AG04450 (cell line): ENCODE results near the gene OAS2. TPM values are rescaled to one million over a fixed set of nuclear protein-coding genes. Genes with fewer than 3 reads are reported as not detected.

ENCODE experiments used
- CTCF ChIA-PET: fragments of 300-600, 350-600 bp; formaldehyde crosslinking; extraction: SDS; loops from one replicate; lab custom pipeline; 2022; ENCODE audit warnings: antibody characterized with exemption, inconsistent platforms; lab: Charles Lee
- POLR2A ChIA-PET: fragments of 350-600 bp; formaldehyde crosslinking; extraction: SDS; loops from one replicate; lab custom pipeline; 2021; ENCODE audit warnings: antibody characterized with exemption, inconsistent platforms; lab: Yijun Ruan, JAX
- DNase-seq: peaks from one replicate; pipeline ENCODE4 v3.0.0-alpha.2; 2011; ENCODE audit warnings: low read depth, low spot score
- H3K27ac ChIP-seq: one replicate; pipeline ENCODE4 v1.5.1; 2012; ENCODE audit warnings: low read depth, low read length, control low read depth
- H3K27me3 ChIP-seq: one replicate; pipeline ENCODE4 v1.6.0; 2012; ENCODE audit warnings: low read length; ENCODE audit not compliant: control insufficient read depth, insufficient read depth
- H3K4me3 ChIP-seq: 2 replicates; pipeline ENCODE4 v1.5.1; 2011; ENCODE audit warnings: mild to moderate bottlenecking, low read depth, low read length, control low read depth
- H3K9me3 ChIP-seq: 2 replicates; pipeline ENCODE4 v1.5.1; 2012; ENCODE audit warnings: low read length; ENCODE audit not compliant: control insufficient read depth, insufficient read depth
- CTCF ChIP-seq: IDR thresholded peaks from 2 replicates; pipeline ENCODE4 v1.5.1; 2011; ENCODE audit warnings: low read depth, low read length, control low read depth, inconsistent platforms
- polyA plus RNA-seq: library from polyadenylated mRNA; depleted of rRNA; stranded (reverse); fragments of >200 nt; gene quantifications from 2 replicates; pipeline ENCODE4 v1.2.3, GENCODE V29; 2011

The OAS2 gene
- polyA plus RNA-seq, 1 experiment = 0.12 TPM

GRCh38 chr12:113002155-113002554 is 23.8 kb downstream of the OAS2 start:
- no peak for DNase-seq
- H3K27ac ChIP-seq = no peak overlapping the region
- ChIA-PET POLR2A (no interaction called here), CTCF (interaction anchor here (1.3 kb wide), 2 partner anchors 9 to 47 kb away, joined by 4 to 13 read pairs; no protein-coding TSS in a partner anchor)
- H3K27me3 ChIP-seq = peaks cover 6% of the 10 kb centered on the region
- H3K9me3 ChIP-seq = no peaks in the 10 kb centered on the region
- 0 out of 2 replicates have a peak, but pooled peaks have one; percentile 4 for TF ChIP-seq CTCF
- H3K4me3 ChIP-seq = no peak overlapping the region

GRCh38 chr12:113002676-113003075 is 24.4 kb downstream of the OAS2 start:
- no peak for DNase-seq
- H3K27me3 ChIP-seq = peaks cover 6% of the 10 kb centered on the region
- ChIA-PET POLR2A (no interaction called here), CTCF (no interaction called here)
- no peak overlapping the region for H3K4me3 ChIP-seq
- no peak for TF ChIP-seq CTCF
- no peaks in the 10 kb centered on the region for H3K9me3 ChIP-seq
- H3K27ac ChIP-seq = no peak overlapping the region

GRCh38 chr12:113003636-113004035 is 25.3 kb downstream of the OAS2 start:
- ChIA-PET POLR2A (no interaction called here), CTCF (no interaction called here)
- H3K4me3 ChIP-seq = no peak overlapping the region
- no peak for TF ChIP-seq CTCF
- H3K27ac ChIP-seq = no peak overlapping the region
- no peak for DNase-seq
- peaks cover 6% of the 10 kb centered on the region for H3K27me3 ChIP-seq
- no peaks in the 10 kb centered on the region for H3K9me3 ChIP-seq

GRCh38 chr12:113005762-113006161 is 27.4 kb downstream of the OAS2 start:
- TF ChIP-seq CTCF = peak; percentile 25; the same call in 1 of the 2 replicates
- no peaks in the 10 kb centered on the region for H3K9me3 ChIP-seq
- CTCF ChIA-PET = interaction anchor here (0.7 to 2.0 kb wide), 4 partner anchors 13 to 154 kb away, joined by 3 to 12 read pairs (median 6); no protein-coding TSS in a partner anchor
- H3K27me3 ChIP-seq = peaks cover 6% of the 10 kb centered on the region
- H3K27ac ChIP-seq = no peak overlapping the region
- no peak for DNase-seq
- no peak overlapping the region for H3K4me3 ChIP-seq
- POLR2A ChIA-PET = no interaction called here

GRCh38 chr12:113006206-113006605 is 27.9 kb downstream of the OAS2 start:
- POLR2A ChIA-PET = no interaction called here
- Histone ChIP-seq H3K27me3 (peaks cover 6% of the 10 kb centered on the region), H3K27ac (no peak overlapping the region), H3K9me3 (no peaks in the 10 kb centered on the region), H3K4me3 (no peak overlapping the region)
- no peak for TF ChIP-seq CTCF
- CTCF ChIA-PET = interaction anchor here (0.7 to 2.0 kb wide), 3 partner anchors 13 to 86 kb away, joined by 3 to 9 read pairs (median 3); no protein-coding TSS in a partner anchor
- DNase-seq = no peak
